MM.1S (cell line): ENCODE results near the gene FAM3B.

ENCODE experiments used
- EZH2 ChIP-seq: fragments of 300-600 bp; sonication (generic); optimal IDR thresholded peaks from 2 replicates; pipeline ENCODE3; 2017; ENCODE audit warnings: low read depth, mild to moderate bottlenecking, antibody characterized with exemption, low read length, mixed read lengths
- TF ChIP-seq, protein P1 (sequence below): fragments of 300-600 bp; sonication (generic); IDR thresholded peaks from 2 replicates; pipeline ENCODE4 v1.5.1; 2016; ENCODE audit warnings: antibody characterized with exemption, low read length, mixed read lengths

DNA sequence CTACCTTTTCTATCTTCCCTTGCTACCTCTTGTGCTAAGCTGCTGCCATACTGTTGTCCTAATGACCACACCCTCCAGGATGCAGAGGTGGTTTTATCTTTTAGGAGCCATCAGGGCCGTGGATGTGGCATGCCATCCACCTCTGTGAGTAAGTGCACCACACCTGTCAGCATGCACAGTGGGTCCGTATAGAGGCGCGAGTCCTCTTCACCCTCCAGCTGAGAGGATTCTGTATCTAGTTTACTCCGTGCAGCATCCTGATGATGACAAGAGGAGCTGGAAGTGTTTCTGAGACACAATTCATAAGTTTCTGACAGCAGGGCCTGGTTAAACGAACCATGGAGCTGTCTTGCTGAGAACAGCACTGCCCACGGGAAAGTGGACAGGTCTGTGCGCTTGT lies 11.2 kb downstream of the FAM3B start:
- TF ChIP-seq, protein P1, sequence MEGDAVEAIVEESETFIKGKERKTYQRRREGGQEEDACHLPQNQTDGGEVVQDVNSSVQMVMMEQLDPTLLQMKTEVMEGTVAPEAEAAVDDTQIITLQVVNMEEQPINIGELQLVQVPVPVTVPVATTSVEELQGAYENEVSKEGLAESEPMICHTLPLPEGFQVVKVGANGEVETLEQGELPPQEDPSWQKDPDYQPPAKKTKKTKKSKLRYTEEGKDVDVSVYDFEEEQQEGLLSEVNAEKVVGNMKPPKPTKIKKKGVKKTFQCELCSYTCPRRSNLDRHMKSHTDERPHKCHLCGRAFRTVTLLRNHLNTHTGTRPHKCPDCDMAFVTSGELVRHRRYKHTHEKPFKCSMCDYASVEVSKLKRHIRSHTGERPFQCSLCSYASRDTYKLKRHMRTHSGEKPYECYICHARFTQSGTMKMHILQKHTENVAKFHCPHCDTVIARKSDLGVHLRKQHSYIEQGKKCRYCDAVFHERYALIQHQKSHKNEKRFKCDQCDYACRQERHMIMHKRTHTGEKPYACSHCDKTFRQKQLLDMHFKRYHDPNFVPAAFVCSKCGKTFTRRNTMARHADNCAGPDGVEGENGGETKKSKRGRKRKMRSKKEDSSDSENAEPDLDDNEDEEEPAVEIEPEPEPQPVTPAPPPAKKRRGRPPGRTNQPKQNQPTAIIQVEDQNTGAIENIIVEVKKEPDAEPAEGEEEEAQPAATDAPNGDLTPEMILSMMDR, result no peak
- TF ChIP-seq EZH2, result no peak
